GM18505 (cell line): Measurements from ENCODE around the gene NCBP3.

Experiments
- ATAC-seq: cut with Tn5 transposase; IDR thresholded peaks from one replicate; pipeline ENCODE4 v1.9.1; 2021; ENCODE audit not compliant: unreplicated experiment
- POLR2A ChIP-seq: IDR thresholded peaks from 4 replicates; pipeline ENCODE4 v1.6.1; 2011; ENCODE audit warnings: borderline replicate concordance; ENCODE audit not compliant: insufficient read depth, insufficient read length; ENCODE audit errors: extremely low read depth

Gene NCBP3

GRCh38 chr17:3827124-3827773 is 18.8 kb downstream of the NCBP3 start:
- no peak for TF ChIP-seq POLR2A
- no peak for ATAC-seq

- no peak for TF ChIP-seq POLR2A
- no peak for ATAC-seq
Observed at GRCh38 chr17:3826191-3826590, 19.9 kb downstream of the NCBP3 start.

- no peak for ATAC-seq
- no peak for TF ChIP-seq POLR2A
Observed at GRCh38 chr17:3821101-3821500, 24.9 kb downstream of the NCBP3 start.

GRCh38 chr17:3818786-3819185 is 27.3 kb downstream of the NCBP3 start:
- TF ChIP-seq POLR2A, result no peak
- ATAC-seq, result no peak

GRCh38 chr17:3817851-3818605 is 28.0 kb downstream of the NCBP3 start:
- no peak for TF ChIP-seq POLR2A
- ATAC-seq, result no peak

GRCh38 chr17:3815925-3816324 is 30.1 kb downstream of the NCBP3 start:
- ATAC-seq, result no peak

GRCh38 chr17:3815122-3815521 is 30.9 kb downstream of the NCBP3 start:
- ATAC-seq, result no peak
- TF ChIP-seq POLR2A, result no peak

More at GRCh38 chr17:3815925-3816324, 30.1 kb downstream of the NCBP3 start:
- TF ChIP-seq POLR2A, result no peak

GRCh38 chr17:3814361-3814760 is 31.7 kb downstream of the NCBP3 start:
- TF ChIP-seq POLR2A, result no peak
- no peak for ATAC-seq

GRCh38 chr17:3813171-3813570 is 32.9 kb downstream of the NCBP3 start:
- no peak for ATAC-seq
- no peak for TF ChIP-seq POLR2A

GRCh38 chr17:3812771-3813170 is 33.3 kb downstream of the NCBP3 start:
- no peak for TF ChIP-seq POLR2A
- ATAC-seq, result no peak

- TF ChIP-seq POLR2A, result no peak
- ATAC-seq, result no peak
Observed at GRCh38 chr17:3812284-3812683, 33.8 kb downstream of the NCBP3 start.

GRCh38 chr17:3810019-3810418 is 36.0 kb downstream of the NCBP3 start:
- TF ChIP-seq POLR2A, result peak; percentile 17

GRCh38 chr17:3809135-3809534 is 36.9 kb downstream of the NCBP3 start:
- no peak for TF ChIP-seq POLR2A
- no peak for ATAC-seq

More at GRCh38 chr17:3810019-3810418, 36.0 kb downstream of the NCBP3 start:
- ATAC-seq, result no peak

- no peak for ATAC-seq
- no peak for TF ChIP-seq POLR2A
Observed at GRCh38 chr17:3808701-3809100, 37.3 kb downstream of the NCBP3 start.
